ENCODE measurements around the gene UNC5CL. TPM values are rescaled to one million over a fixed set of nuclear protein-coding genes. Genes with fewer than 3 reads are reported as not detected.

The UNC5CL gene
- polyA plus RNA-seq, 1 donor (not counting 4 experiments of a cell fraction or from before 2014, with no cell fraction given), result 0.34 TPM

DNA sequence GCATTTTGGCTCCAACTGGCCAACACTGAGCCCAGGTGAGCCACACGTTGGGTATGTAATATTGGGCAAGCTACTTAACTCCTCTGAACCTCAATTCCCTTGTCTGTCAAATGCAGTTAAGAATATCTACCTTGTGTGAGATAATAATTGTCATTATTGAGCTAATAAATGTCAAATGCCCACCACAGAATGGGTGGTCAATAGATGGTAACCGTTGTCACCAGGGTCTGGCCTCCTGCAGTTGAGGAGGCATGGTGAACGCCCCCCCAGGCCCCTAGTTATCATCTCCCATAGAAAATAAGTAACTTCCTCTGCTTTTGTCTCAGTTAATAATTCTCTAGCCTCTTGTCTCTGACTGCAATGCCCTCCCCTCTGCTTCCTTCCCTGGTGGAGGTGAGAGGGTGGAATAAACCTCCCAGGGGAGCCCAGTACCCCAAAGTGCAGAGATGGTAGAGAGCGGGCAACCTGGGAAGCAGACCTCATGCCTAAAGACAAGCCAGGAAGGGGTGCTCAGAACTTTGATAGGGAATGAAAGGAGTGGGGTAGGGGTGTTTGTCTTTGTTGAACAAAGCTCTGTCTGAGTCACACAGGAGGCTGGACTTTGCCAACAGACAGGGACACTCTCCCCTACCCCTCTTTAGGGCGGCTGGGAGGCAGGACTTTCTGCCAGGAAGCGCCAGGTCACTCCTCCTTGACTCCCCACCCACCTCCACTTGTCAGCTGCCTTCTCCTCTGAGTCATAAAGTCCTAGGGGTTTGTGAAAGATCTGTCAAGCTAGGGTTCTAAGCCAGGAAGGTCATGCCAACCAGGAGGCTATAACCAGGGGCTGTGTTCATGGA, 1.3 kb upstream of the UNC5CL start:
- Histone ChIP-seq H3K27me3 (ENCODE audit: control insufficient read depth, extremely low read depth, insufficient read depth, low read length) (no peaks in the 10 kb centered on the region), H3K4me2 (ENCODE audit: control insufficient read depth, extremely low read depth, insufficient read depth, low read depth, low read length) (peak overlapping the region; percentile 9), H3K79me2 (ENCODE audit: control insufficient read depth, insufficient read depth, low read length) (no peaks in the 10 kb centered on the region), H2AFZ (ENCODE audit: control insufficient read depth, low read length) (no peak overlapping the region), H3K9me3 (ENCODE audit: control insufficient read depth, low read depth, low read length) (no peaks in the 10 kb centered on the region), H3K9ac (ENCODE audit: control insufficient read depth, extremely low read depth, insufficient read depth, low read length) (no peak overlapping the region), H3K27ac (ENCODE audit: control insufficient read depth, insufficient read depth, low read length) (no peak overlapping the region), H3K9me1 (ENCODE audit: control insufficient read depth, extremely low read depth, insufficient read depth, low read length) (no peaks in the 10 kb centered on the region), H3K4me1 (ENCODE audit: control insufficient read depth, extremely low read depth, insufficient read depth, low read length) (peaks cover 45% of the 10 kb centered on the region), H3K36me3 (ENCODE audit: control insufficient read depth in 2 of 2, extremely low read depth in 1 of 2, insufficient read depth in 2 of 2, low read length in 2 of 2) (no peaks in the 10 kb centered on the region), H4K20me1 (ENCODE audit: control insufficient read depth, extremely low read depth, insufficient read depth, low read length) (no peaks in the 10 kb centered on the region), H3K4me3 (ENCODE audit: control insufficient read depth in 2 of 3, extremely low read depth in 1 of 3, insufficient read depth in 2 of 3, low read depth in 1 of 3, low read length in 3 of 3) (no peak overlapping the region)
- DNase-seq (ENCODE audit: low read depth, low spot score) (no peak), FAIRE-seq (peak; percentile 89)
- dilution Hi-C loops (cut with MboI; ENCODE audit: extremely low pct_ligation_motif_present, low sequenced_read_pairs), result no loop called here
- TF ChIP-seq, protein P1, sequence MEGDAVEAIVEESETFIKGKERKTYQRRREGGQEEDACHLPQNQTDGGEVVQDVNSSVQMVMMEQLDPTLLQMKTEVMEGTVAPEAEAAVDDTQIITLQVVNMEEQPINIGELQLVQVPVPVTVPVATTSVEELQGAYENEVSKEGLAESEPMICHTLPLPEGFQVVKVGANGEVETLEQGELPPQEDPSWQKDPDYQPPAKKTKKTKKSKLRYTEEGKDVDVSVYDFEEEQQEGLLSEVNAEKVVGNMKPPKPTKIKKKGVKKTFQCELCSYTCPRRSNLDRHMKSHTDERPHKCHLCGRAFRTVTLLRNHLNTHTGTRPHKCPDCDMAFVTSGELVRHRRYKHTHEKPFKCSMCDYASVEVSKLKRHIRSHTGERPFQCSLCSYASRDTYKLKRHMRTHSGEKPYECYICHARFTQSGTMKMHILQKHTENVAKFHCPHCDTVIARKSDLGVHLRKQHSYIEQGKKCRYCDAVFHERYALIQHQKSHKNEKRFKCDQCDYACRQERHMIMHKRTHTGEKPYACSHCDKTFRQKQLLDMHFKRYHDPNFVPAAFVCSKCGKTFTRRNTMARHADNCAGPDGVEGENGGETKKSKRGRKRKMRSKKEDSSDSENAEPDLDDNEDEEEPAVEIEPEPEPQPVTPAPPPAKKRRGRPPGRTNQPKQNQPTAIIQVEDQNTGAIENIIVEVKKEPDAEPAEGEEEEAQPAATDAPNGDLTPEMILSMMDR (optimal IDR thresholded peaks at IDR 0.05 in 1 of 3, IDR thresholded peaks at IDR 0.05 in 1 of 3, conservative IDR thresholded peaks at IDR 0.05 in 1 of 3; ENCODE audit: extremely low read depth in 1 of 3, insufficient read depth in 2 of 3, low read length in 3 of 3), result no peak
- no peak for TF ChIP-seq EZH2 (IDR thresholded peaks at IDR 0.05; ENCODE audit: low read length)

DNA sequence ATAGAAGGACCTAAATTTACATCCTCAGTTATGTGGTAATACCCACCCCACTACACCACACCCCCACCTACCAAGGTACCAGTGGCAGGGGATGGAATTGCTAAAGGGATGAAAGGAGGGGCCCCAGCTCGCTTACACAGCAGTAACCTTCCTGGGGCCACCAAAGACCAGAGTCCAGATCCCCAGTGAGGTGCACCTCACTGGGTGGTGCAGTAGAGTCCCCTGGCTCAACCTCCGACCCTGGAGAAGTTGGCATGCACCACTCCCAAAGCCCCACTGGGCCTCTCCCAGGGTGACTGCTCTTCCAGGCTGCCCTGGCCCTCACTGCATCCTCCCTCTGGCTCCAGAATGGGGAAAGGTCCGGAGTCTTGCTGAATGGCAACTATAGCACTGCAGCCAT, 816 bp downstream of the UNC5CL start:
- Histone ChIP-seq H3K4me3 (ENCODE audit: control insufficient read depth in 2 of 3, extremely low read depth in 1 of 3, insufficient read depth in 2 of 3, low read depth in 1 of 3, low read length in 3 of 3) (no peak overlapping the region), H3K36me3 (ENCODE audit: control insufficient read depth in 2 of 2, extremely low read depth in 1 of 2, insufficient read depth in 2 of 2, low read length in 2 of 2) (no peaks in the 10 kb centered on the region), H3K4me1 (ENCODE audit: control insufficient read depth, extremely low read depth, insufficient read depth, low read length) (peaks cover 45% of the 10 kb centered on the region), H3K9ac (ENCODE audit: control insufficient read depth, extremely low read depth, insufficient read depth, low read length) (no peak overlapping the region), H3K4me2 (ENCODE audit: control insufficient read depth, extremely low read depth, insufficient read depth, low read depth, low read length) (no peak overlapping the region), H3K27me3 (ENCODE audit: control insufficient read depth, extremely low read depth, insufficient read depth, low read length) (no peaks in the 10 kb centered on the region), H2AFZ (ENCODE audit: control insufficient read depth, low read length) (no peak overlapping the region), H3K9me3 (ENCODE audit: control insufficient read depth, low read depth, low read length) (no peaks in the 10 kb centered on the region), H3K27ac (ENCODE audit: control insufficient read depth, insufficient read depth, low read length) (no peak overlapping the region), H4K20me1 (ENCODE audit: control insufficient read depth, extremely low read depth, insufficient read depth, low read length) (no peaks in the 10 kb centered on the region), H3K79me2 (ENCODE audit: control insufficient read depth, insufficient read depth, low read length) (no peaks in the 10 kb centered on the region), H3K9me1 (ENCODE audit: control insufficient read depth, extremely low read depth, insufficient read depth, low read length) (no peaks in the 10 kb centered on the region)
- FAIRE-seq (no peak), DNase-seq (ENCODE audit: low read depth, low spot score) (no peak)
- TF ChIP-seq EZH2 (IDR thresholded peaks at IDR 0.05; ENCODE audit: low read length), result no peak
- TF ChIP-seq, protein P1 (optimal IDR thresholded peaks at IDR 0.05 in 1 of 3, IDR thresholded peaks at IDR 0.05 in 1 of 3, conservative IDR thresholded peaks at IDR 0.05 in 1 of 3; ENCODE audit: extremely low read depth in 1 of 3, insufficient read depth in 2 of 3, low read length in 3 of 3), result no peak
- dilution Hi-C loops (cut with MboI; ENCODE audit: extremely low pct_ligation_motif_present, low sequenced_read_pairs), result no loop called here

Measured in keratinocyte (primary cell).